ENCODE data around the gene TFDP1.

DNA sequence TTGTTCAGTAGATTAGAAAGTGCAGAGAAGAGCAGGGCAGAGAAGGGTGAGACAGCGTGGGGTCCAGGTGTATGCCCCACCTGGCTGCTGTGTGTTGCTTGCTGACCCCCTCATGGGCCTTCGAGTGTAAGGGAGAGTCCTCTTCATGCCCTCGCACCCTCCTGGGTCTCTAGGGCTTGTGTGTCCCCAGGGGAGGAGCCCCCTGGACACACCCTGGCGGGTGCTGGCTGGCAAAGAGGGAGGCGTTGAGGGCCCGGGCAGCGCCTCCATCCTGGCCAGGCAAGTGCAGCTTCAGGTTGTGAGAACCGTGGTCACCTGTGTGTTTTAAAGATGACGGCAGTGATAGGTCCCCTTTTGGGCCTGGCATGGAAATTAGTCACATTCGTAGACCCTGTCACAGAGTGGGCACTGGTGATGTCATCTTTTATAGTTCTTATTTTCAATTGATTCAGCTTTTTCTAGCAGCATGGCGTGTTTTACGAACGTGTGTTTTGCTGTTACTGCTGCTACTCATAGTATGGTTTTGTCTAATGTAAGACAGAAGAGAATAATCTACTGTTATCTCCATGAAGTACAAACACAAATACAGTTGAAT is 18.7 kb downstream of the TFDP1 start:
- TF ChIP-seq POLR2A (IDR thresholded peaks at IDR 0.05; ENCODE audit: low read depth, low read length) (no peak), NFE2L2 (IDR thresholded peaks at IDR 0.05; ENCODE audit: low read depth, low read length) (no peak)
- TF ChIP-seq, protein P1, sequence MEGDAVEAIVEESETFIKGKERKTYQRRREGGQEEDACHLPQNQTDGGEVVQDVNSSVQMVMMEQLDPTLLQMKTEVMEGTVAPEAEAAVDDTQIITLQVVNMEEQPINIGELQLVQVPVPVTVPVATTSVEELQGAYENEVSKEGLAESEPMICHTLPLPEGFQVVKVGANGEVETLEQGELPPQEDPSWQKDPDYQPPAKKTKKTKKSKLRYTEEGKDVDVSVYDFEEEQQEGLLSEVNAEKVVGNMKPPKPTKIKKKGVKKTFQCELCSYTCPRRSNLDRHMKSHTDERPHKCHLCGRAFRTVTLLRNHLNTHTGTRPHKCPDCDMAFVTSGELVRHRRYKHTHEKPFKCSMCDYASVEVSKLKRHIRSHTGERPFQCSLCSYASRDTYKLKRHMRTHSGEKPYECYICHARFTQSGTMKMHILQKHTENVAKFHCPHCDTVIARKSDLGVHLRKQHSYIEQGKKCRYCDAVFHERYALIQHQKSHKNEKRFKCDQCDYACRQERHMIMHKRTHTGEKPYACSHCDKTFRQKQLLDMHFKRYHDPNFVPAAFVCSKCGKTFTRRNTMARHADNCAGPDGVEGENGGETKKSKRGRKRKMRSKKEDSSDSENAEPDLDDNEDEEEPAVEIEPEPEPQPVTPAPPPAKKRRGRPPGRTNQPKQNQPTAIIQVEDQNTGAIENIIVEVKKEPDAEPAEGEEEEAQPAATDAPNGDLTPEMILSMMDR (conservative IDR thresholded peaks at IDR 0.05; ENCODE audit: low read depth, low read length) = no peak
